Measurements from ENCODE around the gene PDZK1IP1.

PDZK1IP1 gene

GRCh38 chr1:47189844-47190508 is at the start of gene PDZK1IP1:
Gene PDZK1IP1, minus strand, starts transcription at chr1:47190036. Its CDS starts 104 bp downstream, at chr1:47189932.
- DNase-seq: no peak

DNA sequence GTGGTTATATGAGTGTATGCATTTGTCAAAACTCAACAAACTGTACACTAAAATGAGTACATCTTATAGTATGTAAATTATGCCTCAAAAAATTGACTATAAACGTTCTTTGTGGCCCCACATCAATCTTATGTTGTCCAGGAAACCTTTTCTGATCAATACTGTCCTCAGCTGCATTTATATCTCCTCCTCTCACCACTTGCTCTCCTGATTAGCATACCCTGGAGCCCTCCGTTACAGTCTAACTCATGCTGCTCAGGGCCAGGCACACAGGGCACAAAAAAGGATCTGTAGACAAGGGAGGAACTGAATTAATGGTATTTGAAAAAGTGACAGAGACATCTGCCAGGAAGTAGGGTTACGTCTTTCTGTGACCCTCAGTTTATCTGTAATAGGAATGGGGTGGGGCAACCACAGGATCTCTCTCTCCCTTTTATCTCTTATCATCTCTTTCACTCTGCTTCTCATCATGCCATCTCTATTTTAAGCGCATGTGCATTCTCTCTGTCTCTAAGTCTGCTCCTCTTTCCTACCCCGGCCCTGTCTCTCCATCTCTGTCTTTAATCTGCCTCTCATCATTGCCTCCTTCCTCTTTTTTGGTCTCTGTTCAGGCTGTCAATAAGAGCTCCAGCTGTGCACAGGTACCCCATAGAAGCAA is 49.2 kb upstream of the PDZK1IP1 start:
- no peak for DNase-seq

GRCh38 chr1:47235806-47236205 is 46.0 kb upstream of the PDZK1IP1 start:
- DNase-seq: no peak

DNA sequence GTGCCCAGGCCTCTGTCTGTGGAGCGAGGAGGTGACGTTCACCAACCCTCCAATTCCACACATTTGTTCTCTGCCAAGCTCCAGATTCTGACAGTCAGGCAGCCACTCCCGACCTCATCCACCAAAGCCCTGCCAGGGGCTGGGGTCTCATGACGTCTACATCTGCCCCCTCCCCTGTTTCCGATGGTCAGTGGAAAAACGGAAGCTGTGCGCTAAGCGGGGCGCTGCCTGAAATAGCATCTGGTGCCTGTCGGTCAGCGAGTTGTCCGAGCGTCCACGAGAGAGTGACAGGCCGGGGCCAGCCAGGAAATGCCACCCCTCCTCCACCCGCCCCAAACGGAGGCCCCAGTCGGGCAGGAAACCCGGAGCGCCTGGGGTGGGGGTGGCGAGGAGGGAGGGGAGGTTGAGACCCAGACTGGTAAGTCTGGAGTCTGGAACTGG is 45.4 kb upstream of the PDZK1IP1 start:
- DNase-seq: no peak

DNA sequence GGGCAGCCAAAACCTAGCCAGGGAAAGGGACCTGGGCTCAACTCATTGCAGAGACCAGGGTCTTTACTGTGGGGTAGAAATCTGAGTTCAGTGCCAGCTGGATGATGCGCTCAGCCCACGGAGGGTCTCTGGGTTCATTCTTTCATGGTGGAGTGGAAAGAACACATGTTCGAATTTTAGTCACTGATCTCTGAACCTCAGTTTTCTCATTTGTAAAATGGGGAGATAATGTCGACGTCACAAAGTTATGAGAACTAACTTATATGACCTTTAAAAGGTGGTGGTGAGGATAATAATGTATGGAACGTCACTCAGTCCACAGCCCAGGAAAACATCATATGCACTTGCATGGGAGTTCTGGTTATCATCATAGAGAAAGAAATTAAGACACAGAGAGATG is 43.4 kb upstream of the PDZK1IP1 start:
- no peak for DNase-seq

DNA sequence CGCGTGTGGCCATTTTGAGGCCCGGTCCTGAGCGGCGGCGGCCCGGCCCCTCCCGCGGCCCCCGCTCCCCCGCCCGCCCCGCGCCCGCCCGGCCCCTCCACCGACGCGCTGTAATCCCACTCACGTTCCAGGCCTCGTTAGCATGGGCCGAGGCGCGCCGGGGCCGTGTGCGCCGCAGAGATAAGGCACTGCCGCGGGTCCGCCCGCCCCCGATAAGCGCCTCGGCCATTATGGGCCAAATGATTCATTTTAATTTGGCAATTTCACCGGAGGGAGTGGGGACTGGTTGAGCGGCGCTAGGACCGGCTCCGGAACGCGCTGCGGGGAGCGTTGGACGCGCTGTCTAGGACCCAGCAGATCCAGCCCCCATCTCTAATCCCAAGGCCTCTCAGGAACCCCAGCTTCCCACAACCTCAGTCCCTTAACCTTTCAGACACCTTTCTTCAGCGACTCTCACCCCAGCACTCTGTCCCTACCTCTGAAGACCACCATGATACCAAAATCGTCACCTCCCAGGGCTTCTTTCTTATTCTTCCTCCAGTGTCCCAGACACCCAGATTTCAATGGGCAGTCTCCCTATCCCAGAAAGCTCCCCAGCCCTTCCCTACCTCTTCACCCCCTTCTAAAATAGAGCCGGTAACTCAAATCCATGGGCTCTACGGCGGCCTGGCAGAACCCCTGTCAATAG is 42.5 kb upstream of the PDZK1IP1 start, which contains the start of gene TAL1:
Gene TAL1, minus strand, starts transcription at position 39 of the 688 bp plus-strand sequence. CDS start 6,337 bp downstream, outside the sequence.
- DNase-seq: no peak

- no peak for DNase-seq
Measured at GRCh38 chr1:47231301-47232186, 41.7 kb upstream of the PDZK1IP1 start.

GRCh38 chr1:47230692-47231300 is 41.0 kb upstream of the PDZK1IP1 start:
- no peak for DNase-seq

DNA sequence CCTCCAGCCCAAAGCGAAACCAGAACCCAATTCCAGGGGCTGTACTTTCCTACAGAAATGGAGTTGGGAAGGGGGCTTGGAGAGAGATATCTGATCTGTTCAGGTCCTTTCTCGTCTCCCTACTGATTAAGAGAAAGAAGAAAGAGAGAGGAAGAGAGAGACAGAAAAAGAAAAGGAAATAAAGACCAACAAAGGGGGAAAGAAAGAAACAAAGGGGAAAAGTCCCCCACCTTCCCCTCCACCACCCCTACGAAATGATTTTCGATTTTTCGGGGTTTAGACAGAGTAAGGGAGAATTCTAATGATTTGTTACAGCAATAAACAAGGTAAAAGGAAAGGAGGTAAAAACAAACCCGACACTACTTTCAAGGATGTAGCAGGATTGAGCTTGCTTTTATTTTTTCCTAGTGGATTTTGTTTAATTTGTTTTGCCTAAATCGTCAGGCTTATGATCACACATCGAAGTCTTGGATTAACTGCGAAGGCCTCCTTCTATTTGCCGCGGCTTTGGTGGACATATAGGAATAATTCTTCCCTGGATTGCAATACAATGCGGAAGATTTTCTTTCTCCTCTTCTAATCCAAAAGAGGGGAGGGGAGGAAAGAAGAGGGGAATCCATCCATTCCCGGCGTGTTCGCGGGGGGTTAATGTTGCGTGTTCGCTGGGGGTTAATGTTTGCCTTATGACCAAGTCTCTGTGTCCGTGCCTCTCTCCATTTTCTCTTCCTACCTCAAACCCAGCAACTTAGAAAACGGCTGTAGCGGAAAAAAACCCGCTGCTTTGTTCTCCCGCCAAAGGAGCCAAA is 40.3 kb upstream of the PDZK1IP1 start:
- DNase-seq: no peak

DNA sequence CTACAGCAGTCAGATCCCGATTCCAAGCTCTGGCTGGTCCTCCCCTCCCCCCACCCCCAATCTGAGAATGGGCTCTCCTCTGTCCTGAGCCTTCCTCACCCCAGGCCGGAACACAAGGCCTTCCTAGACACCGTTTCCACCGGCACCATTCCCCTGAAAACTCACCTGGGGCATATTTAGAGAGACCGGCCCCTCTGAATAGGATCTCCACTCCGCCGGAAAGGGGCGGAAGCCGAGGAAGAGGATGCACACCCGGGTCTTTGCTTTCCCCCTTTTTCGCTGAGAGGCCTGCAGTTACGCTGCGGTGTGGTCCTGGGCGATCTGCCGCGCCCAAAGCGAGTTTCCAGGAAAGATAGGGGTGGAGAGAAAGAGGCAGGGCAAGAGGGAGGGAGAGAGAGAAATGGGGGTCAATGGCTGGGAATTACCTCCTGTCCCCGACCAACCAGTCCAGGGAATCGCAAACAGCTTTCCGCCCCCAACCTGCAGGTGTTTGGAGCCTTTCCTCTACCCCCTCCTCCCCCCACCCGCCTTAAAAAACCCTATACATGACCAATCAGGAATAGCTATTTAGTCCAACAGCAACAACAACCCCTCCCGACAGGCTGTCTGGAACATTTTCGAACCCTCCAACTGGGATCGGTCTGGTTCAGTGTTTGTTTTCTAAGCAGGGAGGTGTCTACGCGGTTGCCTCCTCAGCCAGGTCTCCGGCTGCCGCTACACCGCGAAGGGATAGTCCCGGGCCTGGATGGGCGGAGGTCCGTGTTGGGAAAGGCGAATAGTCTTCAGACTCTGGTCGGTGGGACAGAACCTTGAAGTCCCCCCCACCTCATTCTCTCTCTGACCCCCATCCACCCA is 39.4 kb upstream of the PDZK1IP1 start:
- no peak for DNase-seq

- no peak for DNase-seq
Measured at GRCh38 chr1:47228644-47229030, 38.8 kb upstream of the PDZK1IP1 start.

DNA sequence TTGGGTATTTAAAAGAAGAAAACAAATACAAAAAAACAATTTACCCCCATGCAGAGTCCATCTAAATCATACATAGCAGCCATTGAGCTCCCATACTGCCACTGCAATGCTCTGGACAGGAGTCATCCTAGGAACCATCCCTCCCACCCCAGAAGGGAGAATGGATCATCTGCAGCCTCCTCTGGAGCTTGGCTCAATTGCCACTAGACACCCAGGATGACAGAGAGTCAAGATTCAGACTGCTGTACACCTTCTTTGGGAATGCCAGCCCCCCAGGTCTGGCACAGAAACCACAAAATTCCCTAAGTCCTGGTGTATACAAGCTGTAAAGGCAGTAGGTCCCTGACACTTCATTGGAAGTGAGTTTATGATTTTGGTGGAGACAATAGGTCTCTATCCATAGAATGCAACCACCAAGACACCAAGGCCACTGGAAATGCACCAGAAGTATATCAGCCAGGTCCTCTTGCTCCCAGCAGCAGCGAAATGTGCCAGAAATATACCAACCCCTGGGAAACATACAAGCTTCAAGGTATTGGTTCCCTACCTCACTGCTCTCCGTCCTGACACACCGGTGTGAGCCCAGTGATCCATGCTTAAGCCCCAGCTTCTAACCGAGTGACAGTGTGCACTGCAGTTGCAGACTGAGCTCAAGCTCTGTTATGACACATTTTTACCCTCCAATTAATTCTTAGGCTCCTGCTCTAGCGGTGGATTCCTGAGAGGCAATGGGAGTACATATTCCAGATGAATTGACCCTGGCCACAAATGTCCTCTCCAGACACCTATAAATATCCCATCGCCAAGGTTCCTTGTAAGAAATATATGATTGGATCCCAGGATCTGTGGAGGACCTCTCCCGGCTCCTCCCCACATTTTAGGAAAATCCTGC is 37.8 kb upstream of the PDZK1IP1 start:
- no peak for DNase-seq

DNA sequence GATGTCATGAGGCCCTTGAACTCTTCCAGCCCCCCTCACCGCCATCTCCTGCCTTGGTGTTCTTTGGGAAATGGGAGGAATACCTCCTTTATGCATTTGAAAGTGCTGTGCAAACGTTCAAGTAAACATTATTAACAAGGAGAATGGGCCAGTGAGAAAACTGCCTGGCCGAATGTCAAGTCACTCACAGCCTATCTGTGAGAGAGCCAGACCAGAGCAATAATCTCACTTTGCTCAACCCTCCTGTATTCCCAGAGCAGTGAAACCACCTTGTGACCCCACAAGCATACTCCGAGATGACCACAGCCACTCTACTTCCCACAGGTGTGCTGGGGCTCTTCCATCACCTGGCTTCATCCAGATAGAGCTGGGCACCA is 37.0 kb upstream of the PDZK1IP1 start:
- no peak for DNase-seq

DNA sequence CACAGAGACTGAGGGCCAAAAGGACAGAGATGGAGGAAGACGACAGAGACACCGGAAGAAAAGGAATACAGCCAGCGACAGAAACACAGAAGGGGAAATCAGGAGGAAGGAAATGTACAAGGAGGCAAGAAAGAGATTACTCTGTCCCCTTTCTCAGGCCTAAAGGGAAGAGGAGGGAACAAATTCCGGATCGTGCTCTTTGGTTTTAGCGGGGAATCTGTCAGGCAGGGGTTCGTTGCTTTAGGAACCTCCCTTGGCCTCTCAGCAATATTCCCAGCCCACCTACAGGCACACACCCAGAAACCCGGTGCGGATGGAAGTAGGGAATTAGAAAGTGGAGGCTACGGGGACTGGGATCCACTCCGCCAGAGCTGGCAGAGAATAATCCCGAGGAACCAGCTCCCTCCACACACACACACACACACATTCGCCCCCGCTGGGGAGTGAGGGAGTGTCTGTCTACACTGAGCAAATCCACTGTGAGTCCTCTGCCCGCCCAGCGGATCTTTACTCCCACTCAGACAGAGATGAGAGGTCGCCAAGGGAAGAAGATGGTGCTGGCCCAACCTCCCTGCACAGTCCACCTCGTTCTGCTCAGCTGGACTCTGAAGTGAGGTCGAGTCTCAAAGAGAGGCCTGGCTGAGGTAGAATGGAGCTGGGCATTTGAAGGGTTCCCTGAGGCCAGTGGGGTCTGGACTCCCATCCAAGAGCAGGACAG is 36.4 kb upstream of the PDZK1IP1 start:
- DNase-seq: no peak

GRCh38 chr1:47225430-47226100 is 35.7 kb upstream of the PDZK1IP1 start:
- DNase-seq: peak; percentile 13

- DNase-seq: no peak
Measured at GRCh38 chr1:47224676-47225399, 35.0 kb upstream of the PDZK1IP1 start.

GRCh38 chr1:47223921-47224675 is 34.3 kb upstream of the PDZK1IP1 start:
- no peak for DNase-seq

Measured in NCI-H345 (cell line).